Left ventricle myocardium superior (tissue), 1 donor: ENCODE data around the gene SOWAHA. TPM values are rescaled to one million over a fixed set of nuclear protein-coding genes. Genes with fewer than 3 reads are reported as not detected.
A peak's percentile ranks its signal among the peaks of the same experiment; 100 is the strongest.
"Not testable (repeated sequence)": the region's sequence is repeated elsewhere in the genome, so short reads cannot be mapped to it uniquely, and the experiment has no call there.

Experiments
- ATAC-seq: fragments of 200-7000 bp; cut with Tn5 transposase; one replicate; pipeline ENCODE4 v1.9.1; 2020; ENCODE audit warnings: mild to moderate bottlenecking, moderate library complexity
- DNase-seq: peaks from one replicate; pipeline ENCODE4 v3.0.0-alpha.2; 2020
- intact Hi-C: fragments of 100-400 bp; cut with micrococcal nuclease; formaldehyde crosslinking; loops from one replicate; pipeline ENCODE4 v1.11.0; 2022
- total RNA-seq: library from RNA; stranded (reverse); fragmentation: NEBNext Ultra II Directional; extraction: Animal tissue kit (Norgen Biotek cat#: 25700); gene quantifications from one replicate; pipeline ENCODE4 v1.2.1, GENCODE V29; 2021
- donor health status: DM: no; HTN: yes; CAD: no; lungs with severe emphysema.

SOWAHA gene
- total RNA-seq, 1 donor from 2014 or later, result 0.17 TPM

GRCh38 chr5:132838516-132839282 is 25.6 kb downstream of the SOWAHA start:
- DNase-seq (no peak), ATAC-seq (no peak)
- intact Hi-C loops, result no loop called here

- no peak for ATAC-seq
- DNase-seq, result no peak
- intact Hi-C loops, result no loop called here
Measured at GRCh38 chr5:132839426-132840301, 26.6 kb downstream of the SOWAHA start.

GRCh38 chr5:132840313-132840712 is 27.2 kb downstream of the SOWAHA start:
- ATAC-seq, result no peak
- intact Hi-C loops, result no loop called here
- DNase-seq, result no peak

DNA sequence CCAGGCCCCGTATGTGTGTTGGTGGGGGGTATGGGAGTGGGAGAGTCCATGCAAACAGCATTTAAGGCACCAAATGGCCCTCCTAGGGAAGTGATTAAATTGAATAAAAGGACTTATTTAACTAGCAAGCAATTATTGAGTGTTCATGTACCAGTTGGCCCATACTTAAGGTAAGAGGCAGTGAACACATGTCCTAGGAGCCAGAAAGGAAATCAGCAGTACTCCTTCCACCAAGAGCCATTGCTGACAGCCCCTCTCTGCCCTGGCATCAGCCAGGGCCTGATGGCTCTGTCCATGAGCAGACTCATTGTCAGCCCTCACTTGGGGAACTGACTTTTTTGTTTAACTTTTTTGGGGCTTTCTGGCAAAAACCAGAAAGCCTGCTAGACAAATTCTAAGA is 27.8 kb downstream of the SOWAHA start:
- intact Hi-C loops, result no loop called here
- DNase-seq (no peak), ATAC-seq (no peak)

DNA sequence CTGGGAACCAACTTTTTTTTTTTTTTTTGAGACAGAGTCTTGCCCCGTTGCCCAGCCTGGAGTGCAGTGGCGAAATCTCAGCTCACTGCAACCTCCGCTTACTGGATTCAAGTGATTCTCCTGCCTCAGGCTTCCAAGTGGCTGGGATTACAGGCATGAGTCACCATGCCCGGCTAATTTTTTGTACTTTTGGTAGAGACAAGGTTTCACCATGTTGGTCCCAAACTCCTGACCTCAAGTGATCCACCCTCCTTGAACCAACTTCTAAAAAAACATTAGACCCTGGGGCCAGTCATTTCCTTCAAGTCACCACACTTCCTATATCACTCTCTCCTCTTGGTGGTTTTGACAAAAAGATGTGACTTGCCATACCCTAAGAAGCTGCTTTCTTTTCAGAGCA is 28.2 kb downstream of the SOWAHA start:
- intact Hi-C loops, result no loop called here
- DNase-seq, result no peak
- ATAC-seq, result no peak

DNA sequence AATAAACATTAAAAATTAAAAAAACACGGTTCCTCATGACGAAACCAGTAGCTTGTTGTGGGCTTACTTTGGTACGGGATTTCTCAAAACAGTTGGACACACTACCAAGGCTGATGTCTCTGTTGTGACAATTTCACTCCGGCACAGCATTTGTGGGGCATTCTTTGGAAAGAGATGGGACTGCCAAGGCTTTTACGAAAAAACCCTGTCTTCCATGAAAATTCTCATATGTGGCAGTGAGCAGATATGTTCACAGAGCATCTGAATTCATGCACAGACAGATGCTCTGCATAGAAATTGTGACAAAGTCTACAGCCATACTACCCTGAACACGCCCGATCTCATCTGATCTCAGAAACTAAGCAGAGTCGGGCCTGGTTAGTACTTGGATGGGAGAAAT is 35.2 kb downstream of the SOWAHA start:
- intact Hi-C loops, result no loop called here
- DNase-seq (no peak), ATAC-seq (no peak)

DNA sequence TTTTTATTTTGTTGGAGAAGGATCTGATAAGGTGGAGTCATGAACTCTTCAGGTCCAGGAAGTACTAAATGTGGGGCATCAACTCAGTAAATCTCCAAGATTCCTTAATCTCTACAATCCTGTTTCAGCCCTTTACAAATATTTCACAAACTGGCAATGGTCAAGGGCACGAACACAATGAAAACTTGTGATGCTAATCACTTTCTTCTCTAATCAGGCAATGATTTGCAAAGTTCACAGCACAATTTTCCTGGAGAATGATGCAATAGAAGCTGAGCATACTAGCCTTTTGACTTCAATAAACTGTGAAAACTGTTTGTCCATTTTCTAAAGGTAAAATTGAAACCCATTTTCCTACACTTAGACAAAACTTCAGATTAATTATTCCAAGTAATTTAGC is 36.2 kb downstream of the SOWAHA start:
- intact Hi-C loops, result no loop called here
- no peak for ATAC-seq
- DNase-seq, result no peak

DNA sequence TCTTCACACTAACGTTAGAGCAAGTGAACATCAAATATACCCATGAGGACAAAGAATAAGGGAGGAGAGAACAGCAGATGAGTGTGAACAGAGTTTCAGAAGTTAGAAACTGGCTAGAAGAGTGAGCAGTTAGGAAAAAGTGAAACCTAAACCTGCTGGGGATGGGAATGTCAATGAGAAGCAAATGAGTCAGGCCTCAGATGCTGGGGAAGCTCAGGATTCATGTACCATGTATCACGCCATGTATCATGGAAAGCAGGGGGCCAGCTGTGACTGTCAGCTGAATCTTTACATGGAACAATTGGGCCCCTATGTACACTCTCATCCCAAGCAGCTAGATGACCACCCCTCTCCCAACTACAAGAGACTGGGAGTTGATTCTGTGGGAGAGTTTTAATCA is 37.0 kb downstream of the SOWAHA start:
- intact Hi-C loops, result no loop called here
- ATAC-seq, result no peak
- DNase-seq, result no peak

DNA sequence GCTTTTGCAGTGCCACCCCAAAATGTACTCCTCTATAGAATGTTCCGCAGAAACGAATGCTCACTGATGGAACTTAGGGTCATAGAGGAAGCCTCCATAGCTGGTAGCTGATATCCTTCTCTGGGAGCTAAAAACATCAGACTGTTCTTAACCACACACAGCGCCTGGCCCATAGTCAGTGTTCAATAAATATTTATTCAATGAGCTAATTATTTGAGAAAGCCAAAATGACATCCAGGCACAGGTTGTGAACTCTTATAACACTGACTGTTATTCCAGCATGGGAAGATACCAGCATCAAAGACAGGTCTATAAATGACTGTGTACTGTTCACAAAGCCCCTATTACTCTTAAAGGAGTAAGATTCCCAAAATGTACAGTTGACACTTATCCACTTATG is 40.2 kb downstream of the SOWAHA start:
- intact Hi-C loops, result no loop called here
- ATAC-seq (no peak), DNase-seq (no peak)

DNA sequence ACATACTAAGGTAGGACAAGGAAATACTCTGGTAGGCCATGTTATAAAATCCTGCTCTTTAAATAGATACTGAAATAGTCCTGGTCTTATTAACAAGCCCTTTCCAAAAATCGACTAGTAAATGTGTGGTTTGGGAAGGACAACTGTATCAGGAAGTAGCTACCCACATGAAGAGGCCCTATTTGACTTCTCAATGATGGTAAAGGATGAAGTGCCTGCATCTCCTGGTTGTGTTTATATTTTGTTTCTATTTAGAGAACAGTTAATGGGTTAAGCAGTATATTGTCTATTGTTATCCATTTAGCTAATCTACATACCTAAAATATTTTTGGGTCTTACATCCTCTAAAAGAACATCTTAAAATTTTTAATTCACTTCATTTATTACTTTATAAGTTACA is 40.7 kb downstream of the SOWAHA start:
- ATAC-seq, result no peak
- intact Hi-C loops, result no loop called here
- no peak for DNase-seq

GRCh38 chr5:132854301-132854700 is 41.2 kb downstream of the SOWAHA start:
- ATAC-seq, result no peak
- intact Hi-C loops, result no loop called here
- DNase-seq, result no peak

DNA sequence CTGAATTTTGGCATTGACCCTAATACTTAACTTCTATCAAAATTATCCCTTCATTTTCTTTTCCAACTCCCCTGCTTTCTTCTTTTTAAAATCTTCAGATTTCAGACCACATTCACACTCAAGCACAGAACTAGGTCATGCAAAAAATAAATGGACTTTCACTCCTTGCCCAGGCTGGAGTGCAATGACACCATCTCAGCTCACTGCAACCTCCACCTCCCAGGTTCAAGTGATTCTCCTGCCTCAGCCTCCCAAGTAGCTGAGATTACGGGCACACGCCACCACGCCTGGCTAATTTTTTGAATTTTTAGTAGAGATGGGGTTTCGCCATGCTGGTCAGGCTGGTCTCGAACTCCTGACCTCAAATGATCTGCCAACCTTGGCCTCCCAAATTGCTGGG is 41.9 kb downstream of the SOWAHA start:
- ATAC-seq, DNase-seq, intact Hi-C loops: not testable (repeated sequence)

- ATAC-seq, result no peak
Measured at GRCh38 chr5:132856011-132856410, 42.9 kb downstream of the SOWAHA start.

GRCh38 chr5:132859889-132860437 is 46.9 kb downstream of the SOWAHA start:
- ATAC-seq, result no peak
- DNase-seq, result no peak
- intact Hi-C loops, result no loop called here

More at GRCh38 chr5:132856011-132856410, 42.9 kb downstream of the SOWAHA start:
- intact Hi-C loops, result no loop called here
- DNase-seq, result no peak

- DNase-seq (no peak), ATAC-seq (no peak)
- intact Hi-C loops, result no loop called here
Measured at GRCh38 chr5:132860742-132861141, 47.6 kb downstream of the SOWAHA start.

DNA sequence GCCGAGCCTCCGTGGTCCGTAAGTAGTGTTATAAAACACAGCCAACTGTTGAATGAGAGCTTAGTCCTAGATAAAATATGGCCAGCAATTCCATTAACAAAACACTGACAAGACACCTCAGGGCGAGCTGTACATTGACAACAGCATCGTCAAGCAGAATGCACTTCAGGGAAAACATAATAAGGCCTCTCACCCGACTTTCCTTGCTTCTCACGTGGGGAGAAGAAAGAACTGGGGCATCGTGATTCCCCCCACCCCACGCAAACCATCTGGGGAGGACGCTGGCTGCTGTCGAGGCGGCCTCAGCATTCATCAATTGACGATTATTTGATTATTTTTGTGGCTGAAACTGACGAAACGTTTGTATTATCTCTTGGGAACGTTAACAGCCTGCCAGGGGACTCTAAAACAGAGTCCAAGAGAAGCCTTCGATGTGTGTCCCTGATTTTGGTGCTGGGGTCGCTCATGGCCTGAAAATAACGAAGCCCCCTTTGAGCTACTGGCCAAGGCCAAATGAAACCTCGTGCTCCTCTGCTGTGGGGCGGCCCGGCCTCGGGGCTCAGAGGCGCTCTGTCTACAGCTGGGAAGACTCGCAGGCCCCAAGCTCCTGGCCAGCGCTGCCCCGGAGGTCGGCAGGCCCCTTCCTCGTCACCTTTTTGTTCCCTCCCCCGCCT is 52.7 kb downstream of the SOWAHA start:
- DNase-seq (no peak), ATAC-seq (peak; percentile 59)
- intact Hi-C loops, result no loop called here
